BLaER1 treated with 17β-estradiol and CSF1 and Interleukin-3, amounts not matched to agents 10 nM and 100 nM (cell line): ENCODE measurements around the gene TRIOBP.
A peak's percentile ranks its signal among the peaks of the same experiment; 100 is the strongest.

ENCODE experiments used
- H3K27ac ChIP-seq, 11 experiments: shearing (Covaris generic); formaldehyde crosslinking; 2 replicates each; pipeline ENCODE4 v1.8.1; 2022
- H3K27me3 ChIP-seq, 11 experiments: shearing (Covaris generic); formaldehyde crosslinking; 2 replicates each; pipeline ENCODE4 v1.8.1; 2022
- H3K36me3 ChIP-seq, 11 experiments: shearing (Covaris generic); formaldehyde crosslinking; 2 replicates each; pipeline ENCODE4 v1.8.1; 2022
- H3K4me1 ChIP-seq, 10 experiments: shearing (Covaris generic); formaldehyde crosslinking; 2 replicates each; pipeline ENCODE4 v1.8.1; 2022
- H3K4me2 ChIP-seq, 11 experiments: shearing (Covaris generic); formaldehyde crosslinking; 2 replicates each; pipeline ENCODE4 v1.8.1; 2022
- H3K4me3 ChIP-seq, 10 experiments: shearing (Covaris generic); formaldehyde crosslinking; 2 replicates each; pipeline ENCODE4 v1.8.1; 2022
- H3K9ac ChIP-seq, 11 experiments: shearing (Covaris generic); formaldehyde crosslinking; 2 replicates each; pipeline ENCODE4 v1.8.1; 2022
- H3K9me3 ChIP-seq, 11 experiments: shearing (Covaris generic); formaldehyde crosslinking; replicated peaks in 1 of 11; 2 replicates each; pipeline ENCODE4 v1.8.1; 2022
- H4K20me1 ChIP-seq, 11 experiments: shearing (Covaris generic); formaldehyde crosslinking; 2 replicates each; pipeline ENCODE4 v1.8.1; 2022
- Cebpa-rat ChIP-seq, 11 experiments: shearing (Covaris generic); IDR thresholded peaks; 2 replicates each; pipeline ENCODE4 v1.8.1; 2022

TRIOBP gene

DNA sequence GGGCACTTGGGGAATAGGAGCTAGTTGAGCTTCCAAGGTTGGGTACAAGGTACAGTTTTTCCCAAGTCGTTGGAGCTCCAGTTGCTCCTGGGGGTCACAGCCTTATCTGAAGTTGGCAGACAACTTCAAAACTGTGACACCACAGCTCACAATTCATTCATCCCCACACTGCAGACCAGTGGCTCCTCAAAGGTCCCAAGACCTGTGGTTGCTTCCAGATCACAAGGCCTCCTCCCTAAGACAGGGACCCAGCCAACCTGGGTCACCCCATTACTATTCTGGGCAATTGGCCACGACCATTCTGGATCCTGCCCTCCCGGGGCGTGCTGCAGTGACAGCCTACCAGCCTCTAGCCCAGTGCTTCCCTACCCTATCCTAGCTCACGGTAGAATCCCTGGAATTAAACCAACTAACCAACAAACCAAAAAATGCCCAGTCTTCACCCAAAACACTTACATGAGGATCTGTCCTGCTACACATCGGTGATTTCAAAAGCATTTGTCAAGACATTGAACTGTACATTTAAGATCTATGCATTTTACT is 39.2 kb upstream of the TRIOBP start:
- Histone ChIP-seq H3K9me3 (no peaks in the 10 kb centered on the region), H3K9ac (peak overlapping the region; percentile 31 to 95 (median 82); a peak in 21 of 22 replicates), H3K4me1 (peaks cover 42 to 55% (median 43%) of the 10 kb centered on the region in 10 experiments), H3K36me3 (peaks cover 19 to 31% (median 22%) of the 10 kb centered on the region in 11 experiments), H4K20me1 (peaks cover 16 to 77% (median 40%) of the 10 kb centered on the region in 11 experiments; a peak in 21 of 22 replicates), H3K4me2 (peak overlapping the region; percentile 70 to 98 (median 81)), H3K27me3 (no peaks in the 10 kb centered on the region), H3K27ac (peak overlapping the region in 10 of 11 experiments; percentile 16 to 92 (median 55); a peak in 17 of 22 replicates), H3K4me3 (peak overlapping the region; percentile 42 to 98 (median 82))
- no peak for TF ChIP-seq Cebpa-rat (IDR thresholded peaks at IDR 0.05)

- peaks cover 10 to 70% (median 45%) of the 10 kb centered on the region in 11 experiments; a peak in 21 of 22 replicates for H4K20me1 ChIP-seq
- no peaks in the 10 kb centered on the region for H3K9me3 ChIP-seq
- H3K36me3 ChIP-seq = peaks cover 12 to 24% (median 17%) of the 10 kb centered on the region in 11 experiments
- no peaks in the 10 kb centered on the region for H3K27me3 ChIP-seq
- peak within 1 kb of the TSS; percentile 91 to 100 (median 98) for H3K4me2 ChIP-seq
- H3K4me1 ChIP-seq = peaks cover 47 to 62% (median 50%) of the 10 kb centered on the region in 10 experiments
- peak within 1 kb of the TSS; percentile 36 to 92 (median 87); a peak in 21 of 22 replicates for H3K27ac ChIP-seq
- peak within 1 kb of the TSS; percentile 80 to 95 (median 91) for H3K9ac ChIP-seq
- H3K4me3 ChIP-seq = peak within 1 kb of the TSS; percentile 73 to 98 (median 87)
- no peak for TF ChIP-seq Cebpa-rat (IDR thresholded peaks at IDR 0.05)
These were observed 38.4 kb upstream of the TRIOBP start, which contains the start of gene PDXP for GRCh38 chr22:37658133-37659065. Gene PDXP, plus strand, starts transcription at chr22:37658723. Its CDS starts 60 bp downstream, at chr22:37658783.

DNA sequence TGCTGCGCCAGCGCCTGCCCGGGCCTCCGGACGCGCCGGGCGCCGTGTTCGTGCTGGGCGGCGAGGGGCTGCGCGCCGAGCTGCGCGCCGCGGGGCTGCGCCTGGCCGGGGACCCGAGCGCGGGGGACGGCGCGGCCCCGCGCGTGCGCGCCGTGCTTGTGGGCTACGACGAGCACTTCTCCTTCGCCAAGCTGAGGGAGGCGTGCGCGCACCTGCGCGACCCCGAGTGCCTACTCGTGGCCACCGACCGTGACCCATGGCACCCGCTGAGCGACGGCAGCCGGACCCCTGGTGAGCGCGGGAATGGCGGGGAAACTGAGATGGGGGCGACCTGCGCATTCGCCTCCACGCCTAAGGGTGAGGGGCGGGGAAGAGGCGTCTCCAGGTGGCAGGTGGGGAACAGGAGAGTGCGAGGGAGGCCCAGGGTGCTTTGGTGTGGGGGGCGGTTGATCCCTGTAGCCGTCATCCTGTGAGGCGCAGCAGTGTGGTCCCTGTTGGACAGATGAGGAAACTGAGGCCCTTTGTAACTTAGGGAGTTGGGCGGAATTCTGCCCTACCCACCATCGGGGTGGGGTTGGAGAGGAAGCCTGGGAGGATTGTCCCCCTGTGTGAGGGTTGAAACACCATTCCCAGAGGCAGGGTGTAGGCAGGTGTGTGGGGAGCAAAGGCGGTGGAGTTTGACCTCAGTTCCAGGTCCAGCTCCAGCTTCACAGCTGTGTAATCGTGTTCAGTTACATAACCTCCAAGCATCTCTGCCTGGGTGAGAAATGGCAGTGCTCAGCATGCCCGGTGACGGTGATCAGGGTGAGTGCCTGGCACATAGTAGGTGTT is 37.6 kb upstream of the TRIOBP start:
- Histone ChIP-seq H3K27me3 (no peaks in the 10 kb centered on the region), H3K4me1 (peaks cover 55 to 69% (median 58%) of the 10 kb centered on the region in 10 experiments), H3K9me3 (no peaks in the 10 kb centered on the region), H3K9ac (peak overlapping the region; percentile 80 to 95 (median 91)), H3K4me2 (peak overlapping the region; percentile 91 to 100 (median 98)), H3K36me3 (peaks cover 4 to 19% (median 12%) of the 10 kb centered on the region in 11 experiments; a peak in 20 of 22 replicates), H3K27ac (peak overlapping the region; percentile 36 to 92 (median 87); a peak in 21 of 22 replicates), H3K4me3 (peak overlapping the region; percentile 73 to 98 (median 87)), H4K20me1 (peaks cover 4 to 61% (median 53%) of the 10 kb centered on the region in 11 experiments; a peak in 21 of 22 replicates)
- TF ChIP-seq Cebpa-rat (IDR thresholded peaks at IDR 0.05) = no peak

GRCh38 chr22:37659897-37660708 is 36.7 kb upstream of the TRIOBP start:
- peak overlapping the region; percentile 91 to 100 (median 98) for H3K4me2 ChIP-seq
- no peaks in the 10 kb centered on the region for H3K27me3 ChIP-seq
- H3K4me3 ChIP-seq = peak overlapping the region; percentile 73 to 98 (median 87)
- H3K9me3 ChIP-seq = no peaks in the 10 kb centered on the region
- H3K9ac ChIP-seq = peak overlapping the region; percentile 80 to 95 (median 91)
- H3K4me1 ChIP-seq = peaks cover 55 to 69% (median 59%) of the 10 kb centered on the region in 10 experiments
- H3K27ac ChIP-seq = peak overlapping the region in 7 of 11 experiments; percentile 83 to 92 (median 90); a peak in 9 of 22 replicates
- peaks cover 2 to 21% (median 16%) of the 10 kb centered on the region in 11 experiments; a peak in 20 of 22 replicates for H3K36me3 ChIP-seq
- peaks cover 4 to 65% (median 61%) of the 10 kb centered on the region in 11 experiments; a peak in 21 of 22 replicates for H4K20me1 ChIP-seq
- TF ChIP-seq Cebpa-rat (IDR thresholded peaks at IDR 0.05) = no peak

DNA sequence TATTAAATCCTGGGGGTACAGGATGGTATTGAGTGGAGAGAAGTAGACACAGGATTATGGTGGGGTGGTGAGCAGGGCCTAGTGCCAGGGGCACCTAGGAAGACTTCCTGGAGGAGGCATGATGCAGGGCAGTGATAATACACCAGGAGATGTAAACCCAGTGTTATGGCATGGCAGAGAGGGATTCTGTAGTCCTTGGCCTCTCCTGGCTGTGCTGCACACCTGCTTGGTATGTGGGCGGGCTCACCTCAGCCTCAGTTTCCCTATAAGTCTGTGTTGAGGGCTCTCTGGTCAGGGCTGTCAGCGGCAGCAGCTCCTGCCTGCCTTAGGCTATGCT is 36.2 kb upstream of the TRIOBP start:
- peak overlapping the region; percentile 54 to 95 (median 91); a peak in 19 of 22 replicates for H3K9ac ChIP-seq
- H3K27me3 ChIP-seq = no peaks in the 10 kb centered on the region
- H3K36me3 ChIP-seq = peaks cover 8 to 27% (median 21%) of the 10 kb centered on the region in 11 experiments
- 0 out of 22 replicates have a peak overlapping the region, but pooled peaks of 1 of the 11 experiments have one; percentile 59 for H3K27ac ChIP-seq
- H3K4me1 ChIP-seq = peaks cover 55 to 69% (median 59%) of the 10 kb centered on the region in 10 experiments
- H4K20me1 ChIP-seq = peaks cover 4 to 71% (median 66%) of the 10 kb centered on the region in 11 experiments; a peak in 21 of 22 replicates
- H3K4me2 ChIP-seq = peak overlapping the region; percentile 91 to 100 (median 98)
- no peaks in the 10 kb centered on the region for H3K9me3 ChIP-seq
- TF ChIP-seq Cebpa-rat (IDR thresholded peaks at IDR 0.05) = no peak
- H3K4me3 ChIP-seq = peak overlapping the region in 9 of 10 experiments; percentile 76 to 98 (median 87); a peak in 17 of 20 replicates

DNA sequence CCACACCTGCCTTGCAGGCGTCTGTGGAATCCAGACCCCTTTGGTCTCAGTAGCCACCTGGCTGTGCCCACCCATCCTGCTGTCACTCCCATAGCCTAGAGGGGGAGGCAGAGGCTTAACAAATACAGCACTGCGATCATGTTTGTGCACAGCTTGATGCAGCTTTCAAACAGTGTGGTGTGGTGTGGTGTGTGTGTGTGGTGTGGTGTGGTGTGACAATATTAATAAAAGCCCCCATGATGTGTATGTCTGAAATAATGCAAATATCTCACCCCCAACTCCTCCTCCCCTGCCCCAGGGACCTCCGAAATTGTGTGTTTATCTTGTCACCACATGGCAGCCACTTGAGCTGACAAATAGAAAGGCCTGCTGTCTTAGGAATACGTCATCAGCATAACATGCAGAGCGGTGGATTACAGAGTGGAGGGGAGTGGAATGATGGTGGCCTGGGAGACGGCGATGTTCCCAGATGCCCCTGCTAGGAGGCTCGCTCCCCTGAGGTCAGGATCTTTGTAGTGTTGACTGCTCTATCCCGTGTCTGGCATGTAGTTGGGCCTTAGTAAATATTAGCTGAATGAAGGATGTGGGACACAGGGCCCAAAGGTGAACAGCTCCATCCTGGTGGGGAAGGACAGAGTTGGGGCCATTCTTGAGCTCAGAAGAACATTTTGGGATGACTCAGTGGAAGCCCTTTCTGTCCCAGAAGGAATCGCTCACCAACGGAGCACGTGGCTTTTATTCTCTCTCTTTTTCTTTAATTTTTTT is 35.5 kb upstream of the TRIOBP start:
- Histone ChIP-seq H3K36me3 (peaks cover 14 to 34% (median 22%) of the 10 kb centered on the region in 11 experiments), H3K9me3 (no peaks in the 10 kb centered on the region), H3K4me2 (peak overlapping the region; percentile 91 to 100 (median 98)), H3K27ac (peak overlapping the region in 10 of 11 experiments; percentile 17 to 60 (median 53); a peak in 17 of 22 replicates), H4K20me1 (peaks cover 4 to 77% (median 72%) of the 10 kb centered on the region in 11 experiments; a peak in 21 of 22 replicates), H3K4me3 (peak overlapping the region in 8 of 10 experiments; percentile 76 to 98 (median 87); a peak in 11 of 20 replicates), H3K9ac (peak overlapping the region; percentile 54 to 95 (median 91); a peak in 20 of 22 replicates), H3K27me3 (no peaks in the 10 kb centered on the region), H3K4me1 (peaks cover 55 to 67% (median 59%) of the 10 kb centered on the region in 10 experiments)
- no peak for TF ChIP-seq Cebpa-rat (IDR thresholded peaks at IDR 0.05)
